ACHN (cell line): ENCODE measurements around the gene VPS8.
"Not testable (repeated sequence)": the region's sequence is repeated elsewhere in the genome, so short reads cannot be mapped to it uniquely, and the experiment has no call there.

Experiments used
- DNase-seq: peaks from one replicate; pipeline ENCODE4 v3.0.0-alpha.2; 2015
- in situ Hi-C: cut with HindIII; loops from 2 replicates; pipeline ENCODE4 v1.10.0; 2017; ENCODE audit warnings: low sequenced_read_pairs, low pct_ligation_motif_present, low pct_unique_long_range_greater_than_20kb

VPS8 gene

DNA sequence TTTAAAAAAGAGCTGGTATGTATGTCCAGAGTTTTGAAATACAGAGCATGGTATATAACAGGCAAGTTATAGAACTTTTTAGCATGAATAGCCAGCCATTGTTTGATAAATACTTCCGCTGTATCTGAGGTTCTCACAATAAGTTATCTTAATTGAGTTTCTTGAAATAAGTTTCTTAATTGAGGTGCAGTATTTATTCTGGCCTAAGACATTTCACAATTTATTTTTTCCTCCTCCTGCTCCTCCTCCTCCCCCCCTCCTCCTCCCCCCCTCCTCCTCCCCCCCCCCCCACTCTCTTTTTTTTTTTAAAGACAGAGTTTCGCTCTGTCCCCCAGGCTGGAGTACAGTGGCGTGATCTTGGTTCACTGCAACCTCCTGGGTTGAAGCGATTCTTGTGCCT lies 83.4 kb downstream of the VPS8 start:
- no peak for DNase-seq
- in situ Hi-C loops: no loop called here

DNA sequence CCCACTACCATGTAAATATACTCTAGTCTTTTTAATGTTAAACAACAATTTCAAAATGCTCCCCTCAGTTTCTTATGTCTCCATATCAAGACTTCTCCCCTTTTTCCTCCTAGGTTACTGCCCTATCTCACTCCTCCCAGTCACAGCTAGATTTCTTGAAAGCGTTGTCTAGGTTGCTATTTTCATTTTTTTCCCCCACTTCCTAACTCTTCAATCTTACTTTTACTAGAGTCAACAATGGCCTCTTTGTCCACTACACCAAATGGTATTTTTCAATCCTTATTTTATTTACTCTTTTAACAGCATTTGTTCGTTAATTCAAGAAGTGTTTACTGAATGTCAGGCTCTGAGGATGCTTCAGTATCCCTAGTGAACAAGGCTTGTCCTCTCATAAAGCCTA lies 84.4 kb downstream of the VPS8 start:
- DNase-seq: no peak
- in situ Hi-C loops: no loop called here

GRCh38 chr3:184899953-184900595 lies 88.1 kb downstream of the VPS8 start:
- DNase-seq: no peak
- in situ Hi-C loops: no loop called here

DNA sequence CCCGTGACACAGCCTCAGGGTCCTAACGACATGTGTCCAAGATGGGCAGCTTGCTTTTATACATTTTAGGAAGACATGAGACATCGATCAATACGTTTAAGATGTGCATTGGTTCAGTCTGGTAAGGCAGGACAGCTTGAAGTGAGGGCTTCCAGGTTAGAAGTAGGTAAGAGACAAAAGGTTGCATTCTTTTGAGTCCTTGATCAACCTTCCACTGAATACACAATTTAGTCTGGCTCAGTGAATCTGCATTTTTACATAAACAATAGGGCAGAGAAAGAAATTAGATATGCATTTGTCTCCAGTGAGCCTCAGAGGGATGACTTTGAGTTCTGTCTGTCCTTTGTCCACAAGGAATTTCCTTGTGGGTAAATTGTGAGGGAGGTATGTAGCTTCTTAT lies 95.1 kb downstream of the VPS8 start:
- DNase-seq, in situ Hi-C loops: not testable (repeated sequence)

DNA sequence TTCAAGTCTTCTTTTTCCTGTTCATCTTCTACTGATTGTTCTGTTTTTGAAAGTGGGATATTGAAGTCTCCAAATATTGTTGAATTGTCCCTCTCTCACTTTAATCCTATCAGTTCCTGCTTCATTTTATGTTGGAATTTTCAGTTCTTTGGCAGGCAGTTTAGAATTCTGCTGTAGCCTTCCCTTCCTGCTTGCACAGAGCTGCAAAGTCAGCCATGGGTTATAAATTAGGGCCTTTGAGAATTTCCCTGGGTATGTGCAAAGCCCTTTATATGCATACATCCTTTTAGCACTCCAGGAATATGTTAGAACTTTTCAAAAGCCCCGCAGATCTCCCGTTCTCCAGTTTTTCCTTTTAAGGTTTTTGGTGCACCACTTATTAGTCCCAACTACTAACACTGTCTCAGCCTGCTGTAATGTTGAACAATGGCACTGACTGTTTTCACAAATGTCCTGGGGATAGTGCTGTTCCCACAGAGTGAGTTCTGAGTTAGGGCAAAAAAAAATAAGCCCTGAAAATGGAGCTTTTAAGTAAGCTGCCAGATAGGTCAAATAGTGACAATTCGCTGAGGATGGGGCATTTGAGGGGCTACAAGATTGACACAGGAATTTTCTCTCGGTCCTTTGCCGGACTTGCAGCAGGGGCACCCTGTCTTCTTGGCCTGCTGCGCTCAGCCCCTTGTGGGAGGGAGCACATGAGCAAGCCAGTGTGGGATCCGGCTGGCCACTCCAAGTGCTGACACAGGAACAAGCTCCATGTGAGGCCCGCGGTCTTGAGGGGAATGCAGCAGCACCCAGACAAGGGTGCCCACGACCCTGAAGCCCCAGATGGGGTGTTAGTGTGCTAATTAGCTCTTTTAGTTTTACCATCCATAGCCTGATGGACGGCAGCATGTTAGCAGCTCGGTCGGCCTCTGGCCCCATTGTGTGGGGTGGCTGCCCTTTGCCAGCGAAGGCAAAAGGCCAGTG lies 96.0 kb downstream of the VPS8 start:
- DNase-seq: no peak
- in situ Hi-C loops: no loop called here

DNA sequence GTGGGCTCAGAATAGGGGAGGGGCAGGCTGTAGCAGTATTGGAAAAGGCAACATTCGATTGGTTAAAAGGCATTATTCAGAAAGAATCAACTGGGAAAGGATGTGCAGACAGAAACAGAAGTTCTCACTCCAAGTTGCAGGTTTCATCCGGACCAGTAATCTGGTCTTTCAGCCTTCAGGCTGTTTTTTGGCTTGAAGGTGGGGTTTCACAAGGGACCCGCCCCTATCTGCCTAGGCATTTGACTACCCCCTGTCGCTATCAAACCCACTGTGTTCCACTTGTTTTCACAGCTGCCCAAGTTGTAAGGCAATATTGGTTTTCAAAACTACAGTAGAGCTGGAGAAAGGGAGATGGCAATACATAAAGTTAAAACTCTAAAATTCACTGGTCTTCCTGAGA lies 96.9 kb downstream of the VPS8 start:
- in situ Hi-C loops: no loop called here
- no peak for DNase-seq

DNA sequence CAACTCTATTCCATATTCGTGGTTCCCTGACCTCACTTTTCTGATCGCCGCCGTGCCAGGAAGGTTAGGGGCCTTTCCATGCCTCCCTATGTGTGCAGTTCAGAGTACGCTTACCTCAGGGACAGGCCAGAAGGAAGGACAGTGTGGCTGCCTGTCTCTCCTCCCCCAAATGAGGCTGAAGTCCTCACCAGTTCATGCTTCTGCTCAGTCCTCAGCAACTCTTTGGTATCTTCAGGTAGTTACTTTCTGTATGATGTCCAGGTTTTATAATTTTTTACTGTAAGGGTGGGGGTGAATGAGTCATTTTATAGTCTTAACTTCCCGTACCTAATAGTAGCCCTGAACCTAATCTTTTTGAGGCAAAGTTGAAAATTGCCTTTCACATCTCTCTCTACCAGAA lies 98.7 kb downstream of the VPS8 start:
- DNase-seq: no peak
- in situ Hi-C loops: no loop called here

DNA sequence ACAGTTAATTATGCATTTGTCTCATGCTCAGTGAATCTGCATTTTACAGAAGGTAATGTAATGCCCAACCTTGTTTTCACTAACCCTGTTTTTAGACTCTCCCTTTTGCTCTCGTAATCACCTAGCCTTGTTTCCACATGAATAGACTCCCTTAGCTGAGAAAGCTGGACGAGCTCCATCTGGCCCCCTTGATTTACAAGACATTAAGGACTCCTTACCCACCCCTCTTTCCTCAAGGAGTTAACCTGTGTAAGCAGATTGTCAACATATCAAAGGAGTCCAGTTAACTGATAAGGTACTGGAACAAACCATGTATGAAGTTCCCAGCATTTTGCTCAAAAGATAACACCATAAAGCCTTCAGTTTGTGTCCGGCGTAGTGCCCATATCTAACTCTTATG lies 99.6 kb downstream of the VPS8 start:
- in situ Hi-C loops: no loop called here
- no peak for DNase-seq

DNA sequence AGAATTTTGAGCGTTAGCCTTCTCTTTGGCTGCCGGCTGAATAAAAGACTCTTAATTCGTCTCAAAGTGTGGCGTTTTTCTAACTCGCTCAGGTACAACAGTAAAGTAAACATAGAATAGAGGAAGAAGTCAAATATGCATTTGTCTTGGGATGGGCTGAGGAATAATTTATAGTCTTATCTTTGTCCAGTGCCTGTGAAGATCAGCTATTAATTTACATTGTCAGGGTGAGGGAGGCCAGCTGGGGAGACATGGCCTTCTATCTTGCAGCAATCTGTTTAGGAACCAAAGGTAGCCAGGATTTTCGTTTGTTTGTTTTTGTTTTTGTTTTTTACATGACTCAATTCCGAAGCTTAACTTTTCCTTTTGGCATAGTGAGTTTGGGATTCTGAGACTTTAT lies 100.2 kb downstream of the VPS8 start:
- in situ Hi-C loops: no loop called here
- no peak for DNase-seq

- in situ Hi-C loops: no loop called here
- DNase-seq: no peak
Measured at GRCh38 chr3:184914628-184915027, 102.7 kb downstream of the VPS8 start.

DNA sequence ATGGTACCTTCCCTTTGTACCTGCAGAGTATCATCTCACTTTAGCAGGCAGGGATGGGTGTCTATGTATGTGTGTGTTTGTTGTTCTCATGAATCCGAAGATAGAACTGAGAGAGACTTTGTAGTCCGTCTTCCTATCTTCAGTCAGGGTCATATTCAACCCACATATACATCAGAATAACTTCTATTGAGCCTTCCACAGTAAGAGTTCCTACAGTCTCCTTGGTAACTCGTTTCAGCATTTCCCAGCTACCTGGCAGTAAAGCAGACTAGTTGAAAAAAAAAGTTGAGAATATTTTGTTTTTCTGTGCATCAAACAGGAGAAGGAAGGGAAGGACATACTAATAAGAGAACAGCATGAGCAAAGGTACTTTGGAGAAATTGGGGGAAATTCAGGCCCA lies 106.8 kb downstream of the VPS8 start:
- no peak for DNase-seq

GRCh38 chr3:184919651-184920050 lies 107.7 kb downstream of the VPS8 start:
- in situ Hi-C loops: no loop called here
- DNase-seq: no peak

More for the DNA sequence above, 106.8 kb downstream of the VPS8 start:
- in situ Hi-C loops: no loop called here

DNA sequence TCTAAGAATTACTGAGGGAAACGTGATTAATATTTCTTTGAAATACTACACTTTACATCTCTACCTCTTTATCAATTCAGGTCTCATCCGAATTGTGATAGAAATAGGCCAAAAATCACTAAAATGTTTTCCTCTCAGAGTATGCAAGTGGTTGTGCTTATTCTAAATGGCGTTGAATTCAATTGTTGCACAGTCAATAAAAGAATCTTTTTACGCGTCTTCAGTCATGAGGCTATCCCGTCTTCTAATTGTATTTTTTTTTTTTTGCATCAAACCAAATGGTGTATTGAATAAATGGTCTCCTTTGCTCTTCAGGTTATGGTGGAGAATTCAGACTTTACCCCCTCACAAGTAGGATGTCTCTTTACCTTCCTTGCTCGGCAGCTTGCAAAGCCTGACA lies 112.6 kb downstream of the VPS8 start:
- DNase-seq: no peak
- in situ Hi-C loops: no loop called here

DNA sequence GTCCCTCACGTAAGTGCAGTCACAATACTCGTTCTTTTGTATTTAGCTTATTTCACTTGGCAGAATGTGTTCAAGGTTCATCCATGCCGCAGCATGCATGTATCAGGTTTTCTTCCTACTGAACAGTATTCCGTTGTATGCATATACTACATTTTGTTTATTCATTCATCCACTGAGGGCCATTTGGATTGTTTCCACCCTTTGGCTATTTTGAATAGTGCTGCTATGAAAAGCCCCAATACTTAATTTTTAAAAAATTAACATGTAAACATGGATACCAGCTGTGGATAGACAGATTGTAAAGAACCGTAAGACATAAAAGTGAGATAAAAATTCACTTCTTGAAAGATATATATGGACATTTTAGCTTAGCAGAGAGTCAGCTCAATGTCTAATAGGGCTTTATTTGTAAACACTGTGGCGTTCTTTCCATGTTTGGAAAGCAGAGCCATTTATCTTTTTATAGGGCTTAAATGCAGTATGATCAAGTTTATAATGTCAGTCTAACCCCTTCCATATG lies 115.9 kb downstream of the VPS8 start:
- no peak for DNase-seq
- in situ Hi-C loops: no loop called here

GRCh38 chr3:184932777-184933176 lies 120.8 kb downstream of the VPS8 start:
- in situ Hi-C loops: no loop called here
- no peak for DNase-seq

DNA sequence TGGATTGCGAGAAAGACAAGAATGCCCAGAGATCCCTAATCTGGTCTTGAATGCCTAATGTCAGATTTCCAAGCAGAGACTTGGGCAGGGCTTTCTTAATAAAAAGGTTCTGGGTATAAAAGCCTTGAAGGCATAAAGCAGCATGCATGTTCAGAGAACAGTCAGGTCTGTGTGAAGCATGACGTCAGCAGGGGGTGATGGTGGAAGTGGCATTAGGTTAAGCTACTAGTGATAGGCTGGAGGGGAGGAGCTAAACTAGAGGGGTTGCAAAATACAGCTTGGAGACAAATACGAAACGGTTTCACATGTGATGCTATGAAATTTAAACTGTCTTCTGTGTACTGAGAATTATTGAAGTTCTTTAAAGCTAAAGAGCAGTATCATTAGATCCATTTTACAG lies 125.6 kb downstream of the VPS8 start:
- in situ Hi-C loops: no loop called here
- no peak for DNase-seq

GRCh38 chr3:184941408-184941807 lies 129.4 kb downstream of the VPS8 start:
- no peak for DNase-seq
- in situ Hi-C loops: no loop called here

DNA sequence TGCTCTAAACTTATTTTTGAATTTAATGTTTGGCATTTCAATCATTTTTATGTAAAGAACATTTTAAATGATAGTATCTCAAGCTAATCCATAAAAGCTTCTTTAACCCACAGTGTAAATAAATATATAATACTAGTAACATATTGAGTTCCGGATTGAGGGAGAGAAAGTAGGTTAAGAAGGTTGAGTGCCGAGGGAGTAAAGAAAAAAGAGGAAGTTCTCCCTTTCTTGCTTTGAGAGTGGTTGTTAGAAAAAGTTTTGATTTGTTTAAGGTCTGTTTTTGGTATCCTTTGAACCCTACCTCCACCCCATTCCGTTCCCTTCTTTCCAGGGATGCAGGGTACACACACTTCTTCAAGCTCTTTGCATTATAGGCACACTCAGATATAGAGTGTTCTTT lies 130.8 kb downstream of the VPS8 start:
- in situ Hi-C loops: no loop called here
- no peak for DNase-seq

GRCh38 chr3:184944241-184944640 lies 132.3 kb downstream of the VPS8 start:
- DNase-seq: no peak
- in situ Hi-C loops: no loop called here
